H9 (cell line): ENCODE data around the gene YEATS2. TPM values are rescaled to one million over a fixed set of nuclear protein-coding genes. Genes with fewer than 3 reads are reported as not detected.

ENCODE experiments used
- DNase-seq: peaks from one replicate; pipeline ENCODE4 v3.0.0-alpha.2; 2017
- H2AFZ ChIP-seq: one replicate; pipeline ENCODE4 v1.6.1; 2013; ENCODE audit warnings: mild to moderate bottlenecking, low read length, control low read depth, moderate library complexity
- H2AK5ac ChIP-seq: 2 replicates; pipeline ENCODE4 v1.6.1; 2013; ENCODE audit warnings: low read length, control low read depth, mixed read lengths; ENCODE audit not compliant: insufficient read length
- H2BK120ac ChIP-seq: one replicate; pipeline ENCODE4 v1.6.1; 2013; ENCODE audit warnings: low read depth, mild to moderate bottlenecking, low read length, control low read depth, inconsistent platforms; ENCODE audit not compliant: poor library complexity, severe bottlenecking
- H2BK12ac ChIP-seq: 2 replicates; pipeline ENCODE4 v1.6.1; 2013; ENCODE audit warnings: low read length, control low read depth, mixed read lengths, low read depth; ENCODE audit not compliant: insufficient read length
- H2BK15ac ChIP-seq: 2 replicates; pipeline ENCODE4 v1.6.1; 2013; ENCODE audit warnings: low read depth, low read length, control low read depth
- H2BK20ac ChIP-seq: one replicate; pipeline ENCODE4 v1.6.1; 2013; ENCODE audit warnings: low read depth, mild to moderate bottlenecking, low read length, control low read depth, inconsistent platforms; ENCODE audit not compliant: poor library complexity, severe bottlenecking
- H2BK5ac ChIP-seq: 2 replicates; pipeline ENCODE4 v1.6.1; 2013; ENCODE audit warnings: low read length, control low read depth, mixed read lengths; ENCODE audit not compliant: insufficient read length
- H3K14ac ChIP-seq: 2 replicates; pipeline ENCODE4 v1.6.1; 2013; ENCODE audit warnings: low read length, control low read depth; ENCODE audit not compliant: insufficient read depth
- H3K18ac ChIP-seq: 2 replicates; pipeline ENCODE4 v1.6.1; 2013; ENCODE audit warnings: low read depth, mild to moderate bottlenecking, mixed read lengths, low read length, control low read depth; ENCODE audit not compliant: insufficient read length
- H3K23ac ChIP-seq: 2 replicates; pipeline ENCODE4 v1.6.1; 2013; ENCODE audit warnings: low read length, control low read depth, mixed read lengths, low read depth; ENCODE audit not compliant: insufficient read length
- H3K23me2 ChIP-seq: 2 replicates; pipeline ENCODE4 v1.6.1; 2013; ENCODE audit warnings: low read depth, mild to moderate bottlenecking, mixed read lengths, low read length, control low read depth; ENCODE audit not compliant: insufficient read length, poor library complexity, severe bottlenecking
- H3K27ac ChIP-seq: 2 replicates; pipeline ENCODE4 v1.5.1; 2013; ENCODE audit warnings: low read length, control low read depth, mixed read lengths, low read depth; ENCODE audit not compliant: insufficient read length
- H3K27me3 ChIP-seq: 2 replicates; pipeline ENCODE4 v1.6.1; 2013; ENCODE audit warnings: low read length, control low read depth, inconsistent platforms; ENCODE audit not compliant: insufficient read depth
- H3K4ac ChIP-seq: 2 replicates; pipeline ENCODE4 v1.6.1; 2013; ENCODE audit warnings: low read depth, mild to moderate bottlenecking, control low read depth, inconsistent platforms, low read length, moderate library complexity
- H3K4me1 ChIP-seq: 2 replicates; pipeline ENCODE4 v1.6.1; 2013; ENCODE audit warnings: low read length, control low read depth, inconsistent platforms; ENCODE audit not compliant: insufficient read depth
- H3K4me2 ChIP-seq: 2 replicates; pipeline ENCODE4 v1.6.1; 2013; ENCODE audit warnings: low read length, control low read depth, mixed read lengths; ENCODE audit not compliant: insufficient read length, insufficient read depth
- H3K56ac ChIP-seq: 2 replicates; pipeline ENCODE4 v1.6.1; 2013; ENCODE audit warnings: low read depth, mild to moderate bottlenecking, mixed read lengths, low read length, control low read depth; ENCODE audit not compliant: insufficient read length
- H3K79me1 ChIP-seq: 2 replicates; pipeline ENCODE4 v1.6.1; 2013; ENCODE audit warnings: low read depth, mild to moderate bottlenecking, moderate library complexity, low read length, control low read depth, inconsistent platforms; ENCODE audit not compliant: insufficient read depth, poor library complexity, severe bottlenecking
- H3K79me2 ChIP-seq: 2 replicates; pipeline ENCODE4 v1.6.1; 2013; ENCODE audit warnings: low read length, control low read depth, inconsistent platforms; ENCODE audit not compliant: insufficient read depth
- H3K9ac ChIP-seq: 2 replicates; pipeline ENCODE4 v1.6.1; 2013; ENCODE audit warnings: low read length, control low read depth, mixed read lengths; ENCODE audit not compliant: insufficient read length; ENCODE audit errors: extremely low read depth
- H3K9me3 ChIP-seq: one replicate; pipeline ENCODE4 v1.6.1; 2013; ENCODE audit warnings: low read depth, low read length, inconsistent platforms; ENCODE audit not compliant: control insufficient read depth
- H3T11ph ChIP-seq: one replicate; pipeline ENCODE4 v1.6.1; 2013; ENCODE audit warnings: mild to moderate bottlenecking, low read length, control low read depth, inconsistent platforms
- H4K20me1 ChIP-seq: one replicate; pipeline ENCODE4 v1.6.1; 2013; ENCODE audit not compliant: control insufficient read depth, insufficient read length, insufficient read depth
- H4K5ac ChIP-seq: 2 replicates; pipeline ENCODE4 v1.6.1; 2013; ENCODE audit warnings: low read depth, mild to moderate bottlenecking, mixed read lengths, low read length, control low read depth; ENCODE audit not compliant: insufficient read length
- H4K8ac ChIP-seq: replicated peaks from 2 replicates; pipeline ENCODE4 v1.6.1; 2013; ENCODE audit warnings: low read length, control low read depth, mixed read lengths, low read depth; ENCODE audit not compliant: insufficient read length
- H4K91ac ChIP-seq: 2 replicates; pipeline ENCODE4 v1.6.1; 2013; ENCODE audit warnings: low read depth, mild to moderate bottlenecking, moderate library complexity, mixed read lengths, low read length, control low read depth; ENCODE audit not compliant: insufficient read length
- H3K27ac Mint-ChIP-seq, 3 experiments: 2 replicates in 2 of 3; 3 replicates in 1 of 3; pipeline ENCODE4 v1.8.0; 2020 to 2021; ENCODE audit warnings: mixed read lengths in 3 of 3, mild to moderate bottlenecking in 1 of 3, moderate library complexity in 1 of 3
- H3K27me3 Mint-ChIP-seq: 2 replicates; pipeline ENCODE4 v1.8.0; 2021; ENCODE audit warnings: low read depth, mild to moderate bottlenecking, moderate library complexity, mixed read lengths
- H3K36me3 Mint-ChIP-seq, 3 experiments: 2 replicates in 2 of 3; 3 replicates in 1 of 3; pipeline ENCODE4 v1.8.0; 2020 to 2021; ENCODE audit warnings: low read depth in 3 of 3, mixed read lengths in 3 of 3; ENCODE audit not compliant: insufficient read depth in 1 of 3
- H3K4me1 Mint-ChIP-seq, 2 experiments: 2 replicates each; pipeline ENCODE4 v1.8.0; 2020; ENCODE audit warnings: mixed read lengths in 2 of 2
- H3K4me3 Mint-ChIP-seq, 2 experiments: 2 replicates in 1 of 2; 3 replicates in 1 of 2; pipeline ENCODE4 v1.8.0; 2020 to 2021; ENCODE audit warnings: mild to moderate bottlenecking in 2 of 2, mixed read lengths in 2 of 2, moderate library complexity in 1 of 2
- H3K9me3 Mint-ChIP-seq, 2 experiments: 2 replicates in 1 of 2; 3 replicates in 1 of 2; pipeline ENCODE4 v1.8.0; 2020; ENCODE audit warnings: mild to moderate bottlenecking in 2 of 2, mixed read lengths in 2 of 2, moderate library complexity in 1 of 2
- CTCF ChIP-seq: fragments of 200-600 bp; sonication (generic); conservative IDR thresholded peaks from 3 replicates; pipeline ENCODE4 v1.8.0; 2021; ENCODE audit warnings: antibody characterized with exemption, mild to moderate bottlenecking
- total RNA-seq: library from RNA; stranded (reverse); gene quantifications from 2 replicates; pipeline ENCODE4 v1.2.1, GENCODE V29; 2021

Gene YEATS2
- total RNA-seq, 1 experiment from 2014 or later, result 40.3 TPM

DNA sequence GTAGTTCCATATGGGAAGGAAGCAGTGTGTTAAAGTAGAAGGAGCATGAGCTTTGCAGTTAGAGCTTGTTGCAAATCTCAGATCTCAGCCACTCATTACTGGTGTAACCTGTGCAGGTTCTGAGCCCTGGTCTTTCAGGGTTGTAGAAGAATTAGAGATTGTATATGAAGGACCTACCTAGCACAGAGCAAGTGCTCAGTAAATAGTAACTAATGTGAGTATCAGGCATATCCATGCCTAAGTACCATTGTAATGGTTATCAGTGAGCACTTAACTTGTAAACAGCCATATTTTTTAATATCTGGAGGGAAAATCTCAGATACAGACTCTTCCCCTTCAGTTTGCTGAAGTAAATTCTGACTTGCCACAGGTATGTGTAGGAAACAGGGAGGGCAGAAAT, 68.5 kb downstream of the YEATS2 start:
- TF ChIP-seq CTCF, result no peak
- no peak overlapping the region for H4K91ac ChIP-seq
- Mint-ChIP-seq H3K27me3 (no peaks in the 10 kb centered on the region), H3K4me3 (no peak overlapping the region), H3K9me3 (no peaks in the 10 kb centered on the region), H3K27ac (peak overlapping the region in 1 of 3 experiments; percentile 82; a peak in 2 of 7 replicates), H3K36me3 (peaks cover 19 to 60% (median 46%) of the 10 kb centered on the region in 3 experiments; a peak in 6 of 7 replicates), H3K4me1 (no peaks in the 10 kb centered on the region)
- no peak overlapping the region for H4K8ac ChIP-seq
- H2BK120ac ChIP-seq, result no peak overlapping the region
- H3K23ac ChIP-seq, result no peak overlapping the region
- no peaks in the 10 kb centered on the region for H3K79me1 ChIP-seq
- no peaks in the 10 kb centered on the region for H3K9me3 ChIP-seq
- DNase-seq, result no peak
- H3K27me3 ChIP-seq, result no peaks in the 10 kb centered on the region
- no peak overlapping the region for H2AK5ac ChIP-seq
- H4K20me1 ChIP-seq, result no peaks in the 10 kb centered on the region
- no peak overlapping the region for H4K5ac ChIP-seq
- H2BK12ac ChIP-seq, result no peak overlapping the region
- no peak overlapping the region for H3K18ac ChIP-seq
- no peak overlapping the region for H2BK5ac ChIP-seq
- no peak overlapping the region for H3T11ph ChIP-seq
- no peak overlapping the region for H3K4me2 ChIP-seq
- H3K9ac ChIP-seq, result no peak overlapping the region
- H3K56ac ChIP-seq, result no peak overlapping the region
- no peak overlapping the region for H3K14ac ChIP-seq
- no peaks in the 10 kb centered on the region for H3K4me1 ChIP-seq
- H3K27ac ChIP-seq, result no peak overlapping the region
- no peaks in the 10 kb centered on the region for H3K79me2 ChIP-seq
- H3K4ac ChIP-seq, result no peak overlapping the region
- no peak overlapping the region for H2BK20ac ChIP-seq
- no peaks in the 10 kb centered on the region for H3K23me2 ChIP-seq
- H2BK15ac ChIP-seq, result no peak overlapping the region
- no peak overlapping the region for H2AFZ ChIP-seq
